ENCODE results near the gene ABCG1. TPM values are rescaled to one million over a fixed set of nuclear protein-coding genes. Genes with fewer than 3 reads are reported as not detected.

ABCG1 gene
- total and polyA plus RNA-seq, 2 experiments from 2014 or later = 1.3 to 4.4 TPM

GRCh38 chr21:42300045-42300583 is 81.2 kb downstream of the ABCG1 start:
- Histone ChIP-seq H2AFZ (no peak overlapping the region), H3F3A (replicated peaks; ENCODE audit: low read depth) (no peaks in the 10 kb centered on the region), H3K4me3 (no peak overlapping the region), H3K4me2 (no peak overlapping the region), H4K20me1 (replicated peaks; ENCODE audit: insufficient read depth) (no peaks in the 10 kb centered on the region), H3K27me3 (ENCODE audit: insufficient read depth) (no peaks in the 10 kb centered on the region), H3K36me3 (ENCODE audit: insufficient read depth) (no peaks in the 10 kb centered on the region), H3K79me2 (replicated peaks; ENCODE audit: insufficient read depth) (no peaks in the 10 kb centered on the region), H3K27ac (ENCODE audit: low read depth) (no peak overlapping the region), H3K4me1 (ENCODE audit: insufficient read depth) (no peaks in the 10 kb centered on the region), H3K9me2 (ENCODE audit: insufficient read depth) (no peaks in the 10 kb centered on the region)
- Mint-ChIP-seq H3K4me3 (no peak overlapping the region), H3K36me3 (ENCODE audit: low read depth) (no peaks in the 10 kb centered on the region), H3K27me3 (ENCODE audit: insufficient read depth, low read depth, poor library complexity) (peaks cover 15% of the 10 kb centered on the region), H3K27ac (no peak overlapping the region), H3K4me1 (peaks cover 9% of the 10 kb centered on the region; the same call in 2 of the 3 replicates), H3K9me3 (no peaks in the 10 kb centered on the region)
- DNase-seq (ENCODE audit: low spot score) (no peak), ATAC-seq (no peak)
- TF ChIP-seq ETS1 (IDR thresholded peaks at IDR 0.05) (no peak), EZH2 (IDR thresholded peaks at IDR 0.05; ENCODE audit: low read depth, unreplicated experiment) (no peak), ZNF331 (CRISPR knock-in tag; IDR thresholded peaks at IDR 0.05; ENCODE audit: low read depth) (no peak), NANOG (IDR thresholded peaks at IDR 0.05; ENCODE audit: borderline replicate concordance) (no peak), ZNF462 (CRISPR knock-in tag; IDR thresholded peaks at IDR 0.05) (no peak), STAT1 (IDR thresholded peaks at IDR 0.05; ENCODE audit: unreplicated experiment) (no peak), CTCF (conservative IDR thresholded peaks at IDR 0.05; ENCODE audit: low read depth in 2 of 2) (no peak), ZNF114 (CRISPR knock-in tag; IDR thresholded peaks at IDR 0.05) (no peak), CREB1 (CRISPR knock-in tag; IDR thresholded peaks at IDR 0.05; ENCODE audit: low read depth) (no peak), REST (IDR thresholded peaks at IDR 0.05; ENCODE audit: unreplicated experiment) (no peak), JUNB (IDR thresholded peaks at IDR 0.05; ENCODE audit: unreplicated experiment) (no peak), EZH2phosphoT487 (IDR thresholded peaks at IDR 0.05; ENCODE audit: unreplicated experiment) (no peak), POLR2AphosphoS5 (IDR thresholded peaks at IDR 0.05; ENCODE audit: low read depth) (no peak)

Data from GM23338 (cell line).